ENCODE results near the gene CRYZL1. TPM values are rescaled to one million over a fixed set of nuclear protein-coding genes. Genes with fewer than 3 reads are reported as not detected.

Gene CRYZL1
- total RNA-seq, 1 donor from 2014 or later: 30.7 TPM

GRCh38 chr21:33666153-33666552 is 24.6 kb upstream of the CRYZL1 start:
- no peaks in the 10 kb centered on the region for H3K27me3 ChIP-seq (ENCODE audit: insufficient read depth, low read length)
- no peaks in the 10 kb centered on the region for H3K36me3 ChIP-seq (ENCODE audit: insufficient read depth, low read length)
- H3K27me3 Mint-ChIP-seq (ENCODE audit: low read depth, unreplicated experiment): no peaks in the 10 kb centered on the region
- H3K4me1 ChIP-seq (ENCODE audit: insufficient read depth, low read length): peaks cover 3% of the 10 kb centered on the region
- peaks cover 72% of the 10 kb centered on the region for H4K20me1 ChIP-seq (ENCODE audit: insufficient read depth, low read length)
- H3K4me3 Mint-ChIP-seq (ENCODE audit: unreplicated experiment): no peak overlapping the region
- no peak overlapping the region for H3K27ac ChIP-seq (ENCODE audit: low read depth, low read length)
- H3K27ac Mint-ChIP-seq (ENCODE audit: unreplicated experiment): no peak overlapping the region
- DNase-seq (ENCODE audit: low read depth): no peak
- H3K9ac ChIP-seq (ENCODE audit: low read length): no peak overlapping the region
- H3K9me3 ChIP-seq (ENCODE audit: insufficient read depth, low read depth, low read length): no peaks in the 10 kb centered on the region
- H3K9me3 Mint-ChIP-seq (ENCODE audit: unreplicated experiment): peaks cover 5% of the 10 kb centered on the region
- no peak for TF ChIP-seq CTCF (IDR thresholded peaks at IDR 0.05; ENCODE audit: insufficient read depth, low read depth, low read length)
- TF ChIP-seq EZH2 (IDR thresholded peaks at IDR 0.05; ENCODE audit: insufficient read depth, low read length): no peak
- FAIRE-seq: no peak
- H3K79me2 ChIP-seq (ENCODE audit: insufficient read depth, low read length): peaks cover 94% of the 10 kb centered on the region
- no peak overlapping the region for H3K4me3 ChIP-seq (ENCODE audit: insufficient read depth, low read depth, low read length)
- peaks cover 16% of the 10 kb centered on the region for H3K4me1 Mint-ChIP-seq (ENCODE audit: low read depth, unreplicated experiment)
- no peak overlapping the region for H3K4me2 ChIP-seq (ENCODE audit: low read length)
- H3K36me3 Mint-ChIP-seq (ENCODE audit: low read depth, unreplicated experiment): peaks cover 8% of the 10 kb centered on the region
- no peak overlapping the region for H2AFZ ChIP-seq (ENCODE audit: low read depth, low read length)

- no peak for TF ChIP-seq EZH2 (IDR thresholded peaks at IDR 0.05; ENCODE audit: insufficient read depth, low read length)
- TF ChIP-seq CTCF (IDR thresholded peaks at IDR 0.05; ENCODE audit: insufficient read depth, low read depth, low read length): no peak
- DNase-seq (ENCODE audit: low read depth) (no peak), FAIRE-seq (no peak)
- Mint-ChIP-seq H3K4me3 (ENCODE audit: unreplicated experiment) (no peak overlapping the region), H3K27me3 (ENCODE audit: low read depth, unreplicated experiment) (no peaks in the 10 kb centered on the region), H3K36me3 (ENCODE audit: low read depth, unreplicated experiment) (peaks cover 8% of the 10 kb centered on the region), H3K9me3 (ENCODE audit: unreplicated experiment) (peaks cover 5% of the 10 kb centered on the region), H3K4me1 (ENCODE audit: low read depth, unreplicated experiment) (peaks cover 14% of the 10 kb centered on the region), H3K27ac (ENCODE audit: unreplicated experiment) (no peak overlapping the region)
- Histone ChIP-seq H3K9ac (ENCODE audit: low read length) (no peak overlapping the region), H3K27me3 (ENCODE audit: insufficient read depth, low read length) (no peaks in the 10 kb centered on the region), H4K20me1 (ENCODE audit: insufficient read depth, low read length) (peaks cover 53% of the 10 kb centered on the region), H2AFZ (ENCODE audit: low read depth, low read length) (no peak overlapping the region), H3K9me3 (ENCODE audit: insufficient read depth, low read depth, low read length) (no peaks in the 10 kb centered on the region), H3K27ac (ENCODE audit: low read depth, low read length) (no peak overlapping the region), H3K4me1 (ENCODE audit: insufficient read depth, low read length) (no peaks in the 10 kb centered on the region), H3K4me3 (ENCODE audit: insufficient read depth, low read depth, low read length) (no peak overlapping the region), H3K36me3 (ENCODE audit: insufficient read depth, low read length) (no peaks in the 10 kb centered on the region), H3K79me2 (ENCODE audit: insufficient read depth, low read length) (peaks cover 94% of the 10 kb centered on the region), H3K4me2 (ENCODE audit: low read length) (no peak overlapping the region)
Measured at GRCh38 chr21:33664135-33664534, 22.6 kb upstream of the CRYZL1 start.

GRCh38 chr21:33663241-33663640 is 21.7 kb upstream of the CRYZL1 start:
- Histone ChIP-seq H2AFZ (ENCODE audit: low read depth, low read length) (no peak overlapping the region), H4K20me1 (ENCODE audit: insufficient read depth, low read length) (peaks cover 44% of the 10 kb centered on the region), H3K27ac (ENCODE audit: low read depth, low read length) (no peak overlapping the region), H3K79me2 (ENCODE audit: insufficient read depth, low read length) (peaks cover 94% of the 10 kb centered on the region), H3K4me3 (ENCODE audit: insufficient read depth, low read depth, low read length) (no peak overlapping the region), H3K9ac (ENCODE audit: low read length) (no peak overlapping the region), H3K9me3 (ENCODE audit: insufficient read depth, low read depth, low read length) (no peaks in the 10 kb centered on the region), H3K4me1 (ENCODE audit: insufficient read depth, low read length) (no peaks in the 10 kb centered on the region), H3K4me2 (ENCODE audit: low read length) (no peak overlapping the region), H3K27me3 (ENCODE audit: insufficient read depth, low read length) (no peaks in the 10 kb centered on the region), H3K36me3 (ENCODE audit: insufficient read depth, low read length) (no peaks in the 10 kb centered on the region)
- DNase-seq (ENCODE audit: low read depth): no peak
- H3K4me1 Mint-ChIP-seq (ENCODE audit: low read depth, unreplicated experiment): peaks cover 17% of the 10 kb centered on the region
- FAIRE-seq: no peak
- H3K9me3 Mint-ChIP-seq (ENCODE audit: unreplicated experiment): peaks cover 5% of the 10 kb centered on the region
- TF ChIP-seq CTCF (IDR thresholded peaks at IDR 0.05; ENCODE audit: insufficient read depth, low read depth, low read length): no peak
- TF ChIP-seq EZH2 (IDR thresholded peaks at IDR 0.05; ENCODE audit: insufficient read depth, low read length): no peak
- H3K4me3 Mint-ChIP-seq (ENCODE audit: unreplicated experiment): no peak overlapping the region
- H3K27ac Mint-ChIP-seq (ENCODE audit: unreplicated experiment): no peak overlapping the region
- H3K27me3 Mint-ChIP-seq (ENCODE audit: low read depth, unreplicated experiment): no peaks in the 10 kb centered on the region
- peaks cover 8% of the 10 kb centered on the region for H3K36me3 Mint-ChIP-seq (ENCODE audit: low read depth, unreplicated experiment)
